ENCODE results near the gene LGALS1.

LGALS1 gene

GRCh38 chr22:37627545-37627944 is 47.9 kb upstream of the LGALS1 start:
- H3K27ac Mint-ChIP-seq: peak overlapping the region in 2 of 3 experiments; percentile 90 to 91
- no peak overlapping the region for H3K4me3 Mint-ChIP-seq
- no peak for TF ChIP-seq CTCF (IDR thresholded peaks at IDR 0.05; ENCODE audit: unreplicated experiment in 3 of 3)
- peaks cover 47% of the 10 kb centered on the region for H3K4me1 Mint-ChIP-seq
- H3K27me3 Mint-ChIP-seq (ENCODE audit: low read depth): no peaks in the 10 kb centered on the region
- H3K36me3 Mint-ChIP-seq (ENCODE audit: low read depth): peaks cover 11% of the 10 kb centered on the region
- H3K9me3 Mint-ChIP-seq: no peaks in the 10 kb centered on the region

- H3K36me3 Mint-ChIP-seq (ENCODE audit: low read depth): peaks cover 7% of the 10 kb centered on the region
- peaks cover 52% of the 10 kb centered on the region for H3K4me1 Mint-ChIP-seq
- H3K4me3 Mint-ChIP-seq: no peak overlapping the region
- peak overlapping the region in 2 of 3 experiments; percentile 57 to 68 for H3K27ac Mint-ChIP-seq
- no peaks in the 10 kb centered on the region for H3K9me3 Mint-ChIP-seq
- TF ChIP-seq CTCF (IDR thresholded peaks at IDR 0.05; ENCODE audit: unreplicated experiment in 3 of 3): no peak
- no peaks in the 10 kb centered on the region for H3K27me3 Mint-ChIP-seq (ENCODE audit: low read depth)
Observed at GRCh38 chr22:37628830-37629229, 46.6 kb upstream of the LGALS1 start.

- peaks cover 3% of the 10 kb centered on the region for H3K36me3 Mint-ChIP-seq (ENCODE audit: low read depth)
- no peaks in the 10 kb centered on the region for H3K27me3 Mint-ChIP-seq (ENCODE audit: low read depth)
- TF ChIP-seq CTCF (IDR thresholded peaks at IDR 0.05; ENCODE audit: unreplicated experiment in 3 of 3): no peak
- peaks cover 55% of the 10 kb centered on the region for H3K4me1 Mint-ChIP-seq
- H3K9me3 Mint-ChIP-seq: no peaks in the 10 kb centered on the region
- no peak overlapping the region for H3K27ac Mint-ChIP-seq
- no peak overlapping the region for H3K4me3 Mint-ChIP-seq
Observed at GRCh38 chr22:37629928-37630327, 45.5 kb upstream of the LGALS1 start.

- no peak for TF ChIP-seq CTCF (IDR thresholded peaks at IDR 0.05; ENCODE audit: unreplicated experiment in 3 of 3)
- Mint-ChIP-seq H3K4me1 (peaks cover 46% of the 10 kb centered on the region), H3K27ac (peak overlapping the region; percentile 76 to 93 (median 86)), H3K36me3 (ENCODE audit: low read depth) (no peaks in the 10 kb centered on the region), H3K4me3 (peak overlapping the region in 1 of 3 experiments; percentile 40), H3K27me3 (ENCODE audit: low read depth) (no peaks in the 10 kb centered on the region), H3K9me3 (no peaks in the 10 kb centered on the region)
Observed at GRCh38 chr22:37630839-37631435, 44.5 kb upstream of the LGALS1 start.

GRCh38 chr22:37631448-37632173 is 43.8 kb upstream of the LGALS1 start:
- H3K27me3 Mint-ChIP-seq (ENCODE audit: low read depth): no peaks in the 10 kb centered on the region
- H3K9me3 Mint-ChIP-seq: no peaks in the 10 kb centered on the region
- peaks cover 46% of the 10 kb centered on the region for H3K4me1 Mint-ChIP-seq
- no peaks in the 10 kb centered on the region for H3K36me3 Mint-ChIP-seq (ENCODE audit: low read depth)
- H3K4me3 Mint-ChIP-seq: no peak overlapping the region
- peak overlapping the region; percentile 76 to 93 (median 86) for H3K27ac Mint-ChIP-seq
- no peak for TF ChIP-seq CTCF (IDR thresholded peaks at IDR 0.05; ENCODE audit: unreplicated experiment in 3 of 3)

Measured in nephron (organoid).